Measurements from ENCODE around the gene STPG3. TPM values are rescaled to one million over a fixed set of nuclear protein-coding genes. Genes with fewer than 3 reads are reported as not detected.

The STPG3 gene
- total and polyA plus RNA-seq, 2 of the 13 experiments (the other 11 are each of a cell fraction or from before 2014, with no cell fraction given): not detected

GRCh38 chr9:137235424-137236237, 15.5 kb upstream of the STPG3 start (continued):
- peak; percentile 54; the same call in 1 of the 2 replicates for TF ChIP-seq ZNF574 (CRISPR knock-in tag; IDR thresholded peaks at IDR 0.05)
- peak; percentile 34; the same call in 1 of the 2 replicates for TF ChIP-seq FOXA3 (CRISPR knock-in tag; IDR thresholded peaks at IDR 0.05)
- no peak for TF ChIP-seq PAWR (CRISPR knock-in tag; IDR thresholded peaks at IDR 0.05; ENCODE audit: borderline replicate concordance)
- TF ChIP-seq PHF5A (CRISPR knock-in tag; IDR thresholded peaks at IDR 0.05; ENCODE audit: low read depth, unreplicated experiment): no peak
- TF ChIP-seq ZNF615 (CRISPR knock-in tag; IDR thresholded peaks at IDR 0.05; ENCODE audit: borderline replicate concordance): no peak
- TF ChIP-seq HMGXB3 (CRISPR knock-in tag; IDR thresholded peaks at IDR 0.05; ENCODE audit: borderline replicate concordance): peak; percentile 68; the same call in 1 of the 2 replicates
- peak; percentile 16; the same call in 1 of the 2 replicates for TF ChIP-seq ZNF607 (CRISPR knock-in tag; IDR thresholded peaks at IDR 0.05; ENCODE audit: borderline replicate concordance)
- TF ChIP-seq RXRB (CRISPR knock-in tag; IDR thresholded peaks at IDR 0.05; ENCODE audit: borderline replicate concordance): peak; percentile 30; the same call in 1 of the 2 replicates
- no peak for TF ChIP-seq ZNF614 (CRISPR knock-in tag; IDR thresholded peaks at IDR 0.05; ENCODE audit: borderline replicate concordance)
- TF ChIP-seq ZNF234 (CRISPR knock-in tag; conservative IDR thresholded peaks at IDR 0.05): 0 out of 2 replicates have a peak, but pooled peaks have one; percentile 79
- TF ChIP-seq CREB3 (CRISPR knock-in tag; IDR thresholded peaks at IDR 0.05): 0 out of 2 replicates have a peak, but pooled peaks have one; percentile 21
- peak; percentile 26; the same call in 1 of the 2 replicates for TF ChIP-seq TARDBP (CRISPR knock-in tag; IDR thresholded peaks at IDR 0.05)
- TF ChIP-seq DBP (CRISPR knock-in tag; IDR thresholded peaks at IDR 0.05; ENCODE audit: not compliant biosample characterization): peak; percentile 43
- TF ChIP-seq ARNT2 (CRISPR knock-in tag; IDR thresholded peaks at IDR 0.05; ENCODE audit: low read depth): peak; percentile 16; the same call in 1 of the 2 replicates
- TF ChIP-seq ZNF224 (CRISPR knock-in tag; IDR thresholded peaks at IDR 0.05): no peak; the same call in 1 of the 2 replicates
- TF ChIP-seq E2F1 (CRISPR knock-in tag; IDR thresholded peaks at IDR 0.05): no peak
- peak; percentile 25; the same call in 1 of the 2 replicates for TF ChIP-seq MIER3 (CRISPR knock-in tag; IDR thresholded peaks at IDR 0.05; ENCODE audit: borderline replicate concordance)
- TF ChIP-seq STAT5B (CRISPR knock-in tag; IDR thresholded peaks at IDR 0.05): 0 out of 2 replicates have a peak, but pooled peaks have one; percentile 54

Data from HepG2 (cell line).